ENCODE data around the gene GLP1R. TPM values are rescaled to one million over a fixed set of nuclear protein-coding genes. Genes with fewer than 3 reads are reported as not detected.

The GLP1R gene
- polyA plus RNA-seq: 0.06 TPM in 1 of 2 replicates, not detected in the other
- polyA minus RNA-seq: not detected in 2 replicates

DNA sequence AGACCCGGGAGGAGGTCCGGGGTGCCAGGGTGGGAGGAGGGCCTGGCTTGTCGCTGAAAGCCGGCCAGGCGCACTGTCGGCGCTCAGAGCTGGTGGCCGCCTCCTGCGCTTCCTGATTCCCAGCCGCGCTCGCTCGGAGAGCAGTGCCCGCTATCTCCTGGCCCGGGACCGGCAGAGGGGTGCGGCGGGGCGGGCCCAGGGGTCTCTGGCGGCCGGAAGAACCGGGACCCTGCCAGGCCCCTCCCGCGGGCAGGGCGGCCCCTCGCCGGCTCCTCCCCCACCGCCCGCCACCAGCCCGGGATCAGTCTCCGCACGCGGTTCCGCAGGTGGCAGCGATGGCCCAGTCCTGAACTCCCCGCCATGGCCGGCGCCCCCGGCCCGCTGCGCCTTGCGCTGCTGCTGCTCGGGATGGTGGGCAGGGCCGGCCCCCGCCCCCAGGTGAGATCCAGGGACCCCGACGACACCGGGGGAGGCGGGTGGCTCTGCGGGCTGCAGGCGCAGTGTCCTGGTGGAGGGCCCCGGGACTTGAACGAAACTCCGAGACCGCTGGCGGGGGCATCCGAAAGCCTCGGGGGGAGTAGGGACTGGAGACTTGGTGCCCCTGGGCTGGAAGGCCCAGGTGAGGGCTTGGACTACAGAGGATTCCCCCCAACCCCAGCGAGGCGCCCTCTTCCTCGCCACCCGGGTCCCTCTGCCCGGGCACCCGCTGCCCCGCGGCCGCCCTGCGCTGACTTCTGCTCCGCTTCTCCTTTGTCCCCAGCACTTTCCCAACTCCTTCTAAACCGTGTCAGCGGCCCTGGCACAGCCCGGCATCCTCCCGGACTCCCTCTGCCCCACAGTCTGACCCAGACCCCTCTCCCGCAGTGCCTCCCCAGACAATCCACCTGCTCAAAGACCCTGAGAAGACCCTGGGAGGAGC, at the start of gene GLP1R:
Gene GLP1R (plus strand): TSS at position 301 of the 919 bp plus-strand sequence. CDS start 60 bp downstream, at position 361.
- Histone ChIP-seq H3K9ac (ENCODE audit: low read length) (no peak within 1 kb of the TSS), H3F3A (ENCODE audit: insufficient read depth, low read length, poor library complexity, severe bottlenecking) (no peaks in the 10 kb centered on the region), H3K9me3 (ENCODE audit: low read length) (no peaks in the 10 kb centered on the region), H2AFZ (ENCODE audit: low read depth, low read length) (no peak within 1 kb of the TSS), H3K27me3 (ENCODE audit: insufficient read depth, low read depth, low read length) (peaks cover 47% of the 10 kb centered on the region), H3K79me2 (replicated peaks; ENCODE audit: insufficient read depth, low read length) (no peaks in the 10 kb centered on the region), H3K36me3 (ENCODE audit: insufficient read depth, low read length) (no peaks in the 10 kb centered on the region), H3K9me2 (ENCODE audit: insufficient read depth, low read length) (no peaks in the 10 kb centered on the region), H3K4me2 (ENCODE audit: low read length) (no peak within 1 kb of the TSS), H3K27ac (ENCODE audit: low read length) (no peak within 1 kb of the TSS), H3K4me3 (ENCODE audit: low read length) (peak within 1 kb of the TSS; percentile 59), H4K20me1 (ENCODE audit: insufficient read depth) (no peaks in the 10 kb centered on the region)
- TF ChIP-seq EZH2 (IDR thresholded peaks at IDR 0.05; ENCODE audit: borderline replicate concordance, insufficient read depth, low read length, poor library complexity, severe bottlenecking): peak; percentile 36
- TF ChIP-seq, protein P1, sequence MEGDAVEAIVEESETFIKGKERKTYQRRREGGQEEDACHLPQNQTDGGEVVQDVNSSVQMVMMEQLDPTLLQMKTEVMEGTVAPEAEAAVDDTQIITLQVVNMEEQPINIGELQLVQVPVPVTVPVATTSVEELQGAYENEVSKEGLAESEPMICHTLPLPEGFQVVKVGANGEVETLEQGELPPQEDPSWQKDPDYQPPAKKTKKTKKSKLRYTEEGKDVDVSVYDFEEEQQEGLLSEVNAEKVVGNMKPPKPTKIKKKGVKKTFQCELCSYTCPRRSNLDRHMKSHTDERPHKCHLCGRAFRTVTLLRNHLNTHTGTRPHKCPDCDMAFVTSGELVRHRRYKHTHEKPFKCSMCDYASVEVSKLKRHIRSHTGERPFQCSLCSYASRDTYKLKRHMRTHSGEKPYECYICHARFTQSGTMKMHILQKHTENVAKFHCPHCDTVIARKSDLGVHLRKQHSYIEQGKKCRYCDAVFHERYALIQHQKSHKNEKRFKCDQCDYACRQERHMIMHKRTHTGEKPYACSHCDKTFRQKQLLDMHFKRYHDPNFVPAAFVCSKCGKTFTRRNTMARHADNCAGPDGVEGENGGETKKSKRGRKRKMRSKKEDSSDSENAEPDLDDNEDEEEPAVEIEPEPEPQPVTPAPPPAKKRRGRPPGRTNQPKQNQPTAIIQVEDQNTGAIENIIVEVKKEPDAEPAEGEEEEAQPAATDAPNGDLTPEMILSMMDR (IDR thresholded peaks at IDR 0.05; ENCODE audit: poor library complexity, severe bottlenecking): no peak

DNA sequence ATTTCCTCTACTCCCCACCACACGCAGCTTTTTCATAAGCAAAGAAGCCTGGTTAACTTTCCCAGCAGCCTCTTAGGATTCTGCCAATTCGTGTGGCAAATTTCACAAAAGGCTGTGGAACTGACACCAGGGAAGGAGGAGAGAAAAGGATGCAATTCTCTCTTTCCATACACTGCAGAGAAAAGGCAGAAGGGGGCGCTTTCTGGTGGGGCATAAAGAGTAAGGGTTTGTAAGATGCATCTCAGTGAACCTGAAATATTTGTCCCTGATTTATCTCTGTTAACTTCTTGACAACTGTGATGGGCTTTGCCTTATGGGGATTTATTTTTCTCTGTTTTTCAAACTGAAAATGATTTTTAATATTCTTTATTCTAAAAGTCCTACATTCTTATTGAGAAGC, 45.5 kb upstream of the GLP1R start:
- no peak overlapping the region for H3K4me2 ChIP-seq (ENCODE audit: low read length)
- H3K27ac ChIP-seq (ENCODE audit: low read length): no peak overlapping the region
- no peak overlapping the region for H3K4me3 ChIP-seq (ENCODE audit: low read length)
- H3K9me2 ChIP-seq (ENCODE audit: insufficient read depth, low read length): no peaks in the 10 kb centered on the region
- no peak overlapping the region for H3K9ac ChIP-seq (ENCODE audit: low read length)
- H3K36me3 ChIP-seq (ENCODE audit: insufficient read depth, low read length): no peaks in the 10 kb centered on the region
- H4K20me1 ChIP-seq (ENCODE audit: insufficient read depth): no peaks in the 10 kb centered on the region
- TF ChIP-seq EP300 (conservative IDR thresholded peaks at IDR 0.05; ENCODE audit: poor library complexity, severe bottlenecking) (no peak), TAF1 (IDR thresholded peaks at IDR 0.05; ENCODE audit: low read depth) (no peak), RAD21 (conservative IDR thresholded peaks at IDR 0.05) (no peak), MXI1 (conservative IDR thresholded peaks at IDR 0.05; ENCODE audit: poor library complexity, severe bottlenecking) (no peak), POLR2AphosphoS5 (IDR thresholded peaks at IDR 0.05) (no peak), SMC3 (conservative IDR thresholded peaks at IDR 0.05; ENCODE audit: poor library complexity) (no peak), EZH2 (IDR thresholded peaks at IDR 0.05; ENCODE audit: borderline replicate concordance, insufficient read depth, low read length, poor library complexity, severe bottlenecking) (no peak)
- TF ChIP-seq, protein P1 (IDR thresholded peaks at IDR 0.05; ENCODE audit: poor library complexity, severe bottlenecking): no peak
- TF ChIP-seq, protein P2, sequence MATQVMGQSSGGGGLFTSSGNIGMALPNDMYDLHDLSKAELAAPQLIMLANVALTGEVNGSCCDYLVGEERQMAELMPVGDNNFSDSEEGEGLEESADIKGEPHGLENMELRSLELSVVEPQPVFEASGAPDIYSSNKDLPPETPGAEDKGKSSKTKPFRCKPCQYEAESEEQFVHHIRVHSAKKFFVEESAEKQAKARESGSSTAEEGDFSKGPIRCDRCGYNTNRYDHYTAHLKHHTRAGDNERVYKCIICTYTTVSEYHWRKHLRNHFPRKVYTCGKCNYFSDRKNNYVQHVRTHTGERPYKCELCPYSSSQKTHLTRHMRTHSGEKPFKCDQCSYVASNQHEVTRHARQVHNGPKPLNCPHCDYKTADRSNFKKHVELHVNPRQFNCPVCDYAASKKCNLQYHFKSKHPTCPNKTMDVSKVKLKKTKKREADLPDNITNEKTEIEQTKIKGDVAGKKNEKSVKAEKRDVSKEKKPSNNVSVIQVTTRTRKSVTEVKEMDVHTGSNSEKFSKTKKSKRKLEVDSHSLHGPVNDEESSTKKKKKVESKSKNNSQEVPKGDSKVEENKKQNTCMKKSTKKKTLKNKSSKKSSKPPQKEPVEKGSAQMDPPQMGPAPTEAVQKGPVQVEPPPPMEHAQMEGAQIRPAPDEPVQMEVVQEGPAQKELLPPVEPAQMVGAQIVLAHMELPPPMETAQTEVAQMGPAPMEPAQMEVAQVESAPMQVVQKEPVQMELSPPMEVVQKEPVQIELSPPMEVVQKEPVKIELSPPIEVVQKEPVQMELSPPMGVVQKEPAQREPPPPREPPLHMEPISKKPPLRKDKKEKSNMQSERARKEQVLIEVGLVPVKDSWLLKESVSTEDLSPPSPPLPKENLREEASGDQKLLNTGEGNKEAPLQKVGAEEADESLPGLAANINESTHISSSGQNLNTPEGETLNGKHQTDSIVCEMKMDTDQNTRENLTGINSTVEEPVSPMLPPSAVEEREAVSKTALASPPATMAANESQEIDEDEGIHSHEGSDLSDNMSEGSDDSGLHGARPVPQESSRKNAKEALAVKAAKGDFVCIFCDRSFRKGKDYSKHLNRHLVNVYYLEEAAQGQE (IDR thresholded peaks at IDR 0.05; ENCODE audit: borderline replicate concordance): no peak
- no peaks in the 10 kb centered on the region for H3K79me2 ChIP-seq (replicated peaks; ENCODE audit: insufficient read depth, low read length)
- H3F3A ChIP-seq (ENCODE audit: insufficient read depth, low read length, poor library complexity, severe bottlenecking): no peaks in the 10 kb centered on the region
- no peaks in the 10 kb centered on the region for H3K27me3 ChIP-seq (ENCODE audit: insufficient read depth, low read depth, low read length)
- no peak overlapping the region for H2AFZ ChIP-seq (ENCODE audit: low read depth, low read length)
- no peaks in the 10 kb centered on the region for H3K9me3 ChIP-seq (ENCODE audit: low read length)

All from neural cell (in vitro differentiated cells).